Stimulated activated CD4-positive, alpha-beta T cell treated with anti-CD3 and anti-CD28 coated beads, Interleukin-1b, Interleukin-23, amount 100 ng/mL, for 48 hours (primary cell): ENCODE data around the gene EBLN2.

Experiments
- DNase-seq: peaks from one replicate; pipeline ENCODE4 v3.0.0-alpha.2; 2020

EBLN2 gene

GRCh38 chr3:73108750-73109149, 47.3 kb downstream of the EBLN2 start:
- DNase-seq = no peak

DNA sequence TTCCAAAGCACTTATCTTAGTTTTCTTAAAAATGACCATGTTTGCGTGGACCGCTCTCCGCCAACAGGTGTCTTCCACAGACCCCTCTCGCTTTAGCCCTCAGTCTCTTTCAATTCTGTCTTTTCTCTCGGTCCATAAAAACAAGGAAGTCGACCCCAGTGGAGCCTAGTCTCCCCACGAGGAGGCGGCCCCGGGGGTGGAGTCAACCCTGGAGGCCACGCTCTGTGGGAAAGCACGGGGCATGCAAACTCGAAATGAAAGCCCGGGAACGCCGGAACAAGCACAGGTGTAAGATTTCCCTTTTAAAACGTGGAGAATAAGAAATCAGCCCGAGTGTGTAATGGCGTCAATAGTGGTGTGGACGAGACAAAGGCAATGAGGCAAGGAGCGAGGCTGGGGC, 49.1 kb downstream of the EBLN2 start:
- no peak for DNase-seq
